Endometrium (tissue), 2 donors: Measurements from ENCODE around the gene ELAPOR1.
"Not testable (repeated sequence)": the region's sequence is repeated elsewhere in the genome, so short reads cannot be mapped to it uniquely, and the experiment has no call there.

Experiments
- FAIRE-seq: peaks from 2 replicates; lab custom pipeline; 2012; peaks lifted over from hg19 to GRCh38; lab: Jason Lieb, UNC
- donor health status: control.
- donor health status: control.

Gene ELAPOR1

GRCh38 chr1:109140392-109140791 lies 26.5 kb downstream of the ELAPOR1 start:
- FAIRE-seq, result no peak

- no peak for FAIRE-seq
These were observed 28.3 kb downstream of the ELAPOR1 start for GRCh38 chr1:109142260-109142659.

- FAIRE-seq, result not testable (repeated sequence)
These were observed 28.8 kb downstream of the ELAPOR1 start for GRCh38 chr1:109142725-109143124.

- FAIRE-seq, result no peak
These were observed 35.2 kb downstream of the ELAPOR1 start for GRCh38 chr1:109148987-109149561.

- FAIRE-seq, result no peak
These were observed 36.1 kb downstream of the ELAPOR1 start for GRCh38 chr1:109149874-109150601.

GRCh38 chr1:109151146-109151990 lies 37.5 kb downstream of the ELAPOR1 start:
- FAIRE-seq, result no peak

- FAIRE-seq, result no peak
These were observed 38.3 kb downstream of the ELAPOR1 start for GRCh38 chr1:109152196-109152595.

GRCh38 chr1:109156916-109157385 lies 43.0 kb downstream of the ELAPOR1 start:
- no peak for FAIRE-seq

- FAIRE-seq, result no peak
These were observed 44.5 kb downstream of the ELAPOR1 start for GRCh38 chr1:109158433-109158832.

GRCh38 chr1:109159326-109159725 lies 45.4 kb downstream of the ELAPOR1 start:
- FAIRE-seq, result no peak

GRCh38 chr1:109160071-109160840 lies 46.3 kb downstream of the ELAPOR1 start:
- no peak for FAIRE-seq

GRCh38 chr1:109161858-109162606 lies 48.1 kb downstream of the ELAPOR1 start:
- no peak for FAIRE-seq

GRCh38 chr1:109162626-109163025 lies 48.7 kb downstream of the ELAPOR1 start:
- FAIRE-seq, result no peak

- FAIRE-seq, result no peak
These were observed 49.6 kb downstream of the ELAPOR1 start for GRCh38 chr1:109163551-109163950.
